MM.1S (cell line): Measurements from ENCODE around the gene CLDN11.

ENCODE experiments used
- DNase-seq: peaks from one replicate; pipeline ENCODE4 v3.0.0-alpha.2; 2015
- H2AFZ ChIP-seq: fragments of 300-600 bp; sonication (generic); 2 replicates; pipeline ENCODE4 v1.6.0; 2016; ENCODE audit warnings: antibody characterized with exemption, low read length
- H3F3A ChIP-seq: fragments of 300-600 bp; sonication (generic); 2 replicates; pipeline ENCODE4 v1.6.1; 2016; ENCODE audit warnings: mild to moderate bottlenecking, antibody characterized with exemption, low read length, moderate library complexity, mixed read lengths; ENCODE audit not compliant: insufficient read depth
- H3K27ac ChIP-seq: fragments of 300-600 bp; sonication (generic); 2 replicates; pipeline ENCODE4 v1.5.1; 2016; ENCODE audit warnings: mild to moderate bottlenecking, low read length
- H3K27me3 ChIP-seq: fragments of 300-600 bp; sonication (generic); replicated peaks from 2 replicates; pipeline ENCODE4 v1.6.0; 2016; ENCODE audit warnings: low read length; ENCODE audit not compliant: insufficient read depth
- H3K36me3 ChIP-seq: fragments of 300-600 bp; sonication (generic); replicated peaks from 2 replicates; pipeline ENCODE4 v1.6.1; 2016; ENCODE audit warnings: mild to moderate bottlenecking, low read length, mixed read lengths; ENCODE audit not compliant: insufficient read depth
- H3K4me1 ChIP-seq: fragments of 300-600 bp; sonication (generic); 2 replicates; pipeline ENCODE4 v1.6.1; 2016; ENCODE audit warnings: low read length, mixed read lengths
- H3K4me2 ChIP-seq: fragments of 300-600 bp; sonication (generic); 2 replicates; pipeline ENCODE4 v1.6.0; 2016; ENCODE audit warnings: low read depth, low read length
- H3K4me3 ChIP-seq: fragments of 300-600 bp; sonication (generic); 2 replicates; pipeline ENCODE4 v1.5.1; 2016; ENCODE audit warnings: low read length, mixed read lengths
- H3K79me2 ChIP-seq: fragments of 300-600 bp; sonication (generic); 2 replicates; pipeline ENCODE4 v1.6.1; 2016; ENCODE audit warnings: mixed run types, low read length, mixed read lengths
- H3K9ac ChIP-seq: fragments of 300-600 bp; sonication (generic); 2 replicates; pipeline ENCODE4 v1.6.1; 2016; ENCODE audit warnings: low read length, mixed read lengths
- H3K9me2 ChIP-seq: fragments of 300-600 bp; sonication (generic); replicated peaks from 2 replicates; pipeline ENCODE4 v1.6.1; 2016; ENCODE audit warnings: mild to moderate bottlenecking, low read length, mixed read lengths; ENCODE audit not compliant: insufficient read depth
- H3K9me3 ChIP-seq: fragments of 300-600 bp; sonication (generic); replicated peaks from 2 replicates; pipeline ENCODE4 v1.6.1; 2016; ENCODE audit warnings: mild to moderate bottlenecking, low read length, mixed read lengths; ENCODE audit not compliant: insufficient read depth
- H4K20me1 ChIP-seq: fragments of 300-600 bp; sonication (generic); 2 replicates; pipeline ENCODE4 v1.6.1; 2016; ENCODE audit warnings: mild to moderate bottlenecking, low read length, moderate library complexity, mixed read lengths; ENCODE audit not compliant: insufficient read depth
- CTCF ChIP-seq: fragments of 300-600 bp; sonication (generic); IDR thresholded peaks from 2 replicates; pipeline ENCODE4 v1.5.1; 2016; ENCODE audit warnings: antibody characterized with exemption, low read length, mixed read lengths
- EZH2 ChIP-seq: fragments of 300-600 bp; sonication (generic); optimal IDR thresholded peaks from 2 replicates; pipeline ENCODE3; 2017; ENCODE audit warnings: low read depth, mild to moderate bottlenecking, antibody characterized with exemption, low read length, mixed read lengths
- EZH2phosphoT487 ChIP-seq: fragments of 300-600 bp; sonication (generic); IDR thresholded peaks from 2 replicates; pipeline ENCODE4 v1.6.1; 2018; ENCODE audit warnings: antibody characterized with exemption, low read length

CLDN11 gene

GRCh38 chr3:170441412-170441811 is 22.7 kb downstream of the CLDN11 start:
- no peaks in the 10 kb centered on the region for H3K9me2 ChIP-seq
- H3F3A ChIP-seq = no peaks in the 10 kb centered on the region
- no peaks in the 10 kb centered on the region for H4K20me1 ChIP-seq
- no peak overlapping the region for H3K4me2 ChIP-seq
- no peak for DNase-seq
- H3K36me3 ChIP-seq = no peaks in the 10 kb centered on the region
- no peak overlapping the region for H3K27ac ChIP-seq
- no peak overlapping the region for H2AFZ ChIP-seq
- no peak for TF ChIP-seq CTCF
- no peak for TF ChIP-seq EZH2
- TF ChIP-seq EZH2phosphoT487 = no peak
- no peak overlapping the region for H3K9ac ChIP-seq
- no peaks in the 10 kb centered on the region for H3K79me2 ChIP-seq
- H3K4me3 ChIP-seq = no peak overlapping the region
- H3K4me1 ChIP-seq = no peaks in the 10 kb centered on the region
- H3K9me3 ChIP-seq = no peaks in the 10 kb centered on the region
- no peaks in the 10 kb centered on the region for H3K27me3 ChIP-seq

- Histone ChIP-seq H3K4me1 (no peaks in the 10 kb centered on the region), H4K20me1 (no peaks in the 10 kb centered on the region), H3K9me3 (no peaks in the 10 kb centered on the region), H3K27ac (no peak overlapping the region), H3K4me3 (no peak overlapping the region), H3K9ac (no peak overlapping the region), H3K4me2 (no peak overlapping the region), H2AFZ (no peak overlapping the region), H3F3A (no peaks in the 10 kb centered on the region), H3K9me2 (no peaks in the 10 kb centered on the region), H3K36me3 (no peaks in the 10 kb centered on the region), H3K27me3 (no peaks in the 10 kb centered on the region), H3K79me2 (no peaks in the 10 kb centered on the region)
- DNase-seq = no peak
- TF ChIP-seq EZH2 (no peak), CTCF (no peak), EZH2phosphoT487 (no peak)
These were observed 24.3 kb downstream of the CLDN11 start for GRCh38 chr3:170442947-170443346.

GRCh38 chr3:170443457-170443856 is 24.8 kb downstream of the CLDN11 start:
- Histone ChIP-seq H3K9ac (no peak overlapping the region), H3K79me2 (no peaks in the 10 kb centered on the region), H4K20me1 (no peaks in the 10 kb centered on the region), H3K27ac (no peak overlapping the region), H3K4me1 (no peaks in the 10 kb centered on the region), H3K9me2 (no peaks in the 10 kb centered on the region), H3K9me3 (no peaks in the 10 kb centered on the region), H3K36me3 (no peaks in the 10 kb centered on the region), H3K4me2 (no peak overlapping the region), H3K4me3 (no peak overlapping the region), H3K27me3 (no peaks in the 10 kb centered on the region), H2AFZ (no peak overlapping the region), H3F3A (no peaks in the 10 kb centered on the region)
- TF ChIP-seq EZH2 (no peak), CTCF (no peak), EZH2phosphoT487 (no peak)
- no peak for DNase-seq
